BLaER1 (cell line): ENCODE results near the gene AVP.

ENCODE experiments used
- H3K27ac ChIP-seq: shearing (Covaris generic); formaldehyde crosslinking; 2 replicates; pipeline ENCODE4 v1.8.1; 2022
- H3K27me3 ChIP-seq: shearing (Covaris generic); formaldehyde crosslinking; 2 replicates; pipeline ENCODE4 v1.8.1; 2022
- H3K36me3 ChIP-seq: shearing (Covaris generic); formaldehyde crosslinking; 2 replicates; pipeline ENCODE4 v1.8.1; 2022
- H3K4me1 ChIP-seq: shearing (Covaris generic); formaldehyde crosslinking; 2 replicates; pipeline ENCODE4 v1.8.1; 2022
- H3K4me2 ChIP-seq: shearing (Covaris generic); formaldehyde crosslinking; 2 replicates; pipeline ENCODE4 v1.8.1; 2022
- H3K4me3 ChIP-seq: shearing (Covaris generic); formaldehyde crosslinking; 2 replicates; pipeline ENCODE4 v1.8.1; 2022
- H3K9ac ChIP-seq: shearing (Covaris generic); formaldehyde crosslinking; 2 replicates; pipeline ENCODE4 v1.8.1; 2022
- H3K9me3 ChIP-seq: shearing (Covaris generic); formaldehyde crosslinking; 2 replicates; pipeline ENCODE4 v1.8.1; 2022
- H4K20me1 ChIP-seq: shearing (Covaris generic); formaldehyde crosslinking; 2 replicates; pipeline ENCODE4 v1.8.1; 2022
- Cebpa-rat ChIP-seq: shearing (Covaris generic); IDR thresholded peaks from 2 replicates; pipeline ENCODE4 v1.8.1; 2022

The AVP gene

GRCh38 chr20:3042625-3043024 is 41.9 kb downstream of the AVP start:
- Histone ChIP-seq H4K20me1 (peaks cover 16% of the 10 kb centered on the region), H3K27ac (no peak overlapping the region), H3K4me1 (peaks cover 20% of the 10 kb centered on the region), H3K4me2 (no peak overlapping the region), H3K9me3 (no peaks in the 10 kb centered on the region), H3K9ac (no peak overlapping the region), H3K27me3 (no peaks in the 10 kb centered on the region), H3K36me3 (peaks cover 48% of the 10 kb centered on the region), H3K4me3 (no peak overlapping the region)
- no peak for TF ChIP-seq Cebpa-rat

GRCh38 chr20:3041854-3042409 is 42.6 kb downstream of the AVP start:
- TF ChIP-seq Cebpa-rat: no peak
- Histone ChIP-seq H3K4me2 (no peak overlapping the region), H3K9me3 (no peaks in the 10 kb centered on the region), H3K4me3 (no peak overlapping the region), H3K9ac (no peak overlapping the region), H3K36me3 (peaks cover 51% of the 10 kb centered on the region), H3K27me3 (no peaks in the 10 kb centered on the region), H3K27ac (no peak overlapping the region), H3K4me1 (peaks cover 13% of the 10 kb centered on the region), H4K20me1 (peaks cover 9% of the 10 kb centered on the region)

GRCh38 chr20:3040086-3040485 is 44.4 kb downstream of the AVP start:
- no peak overlapping the region for H3K27ac ChIP-seq
- H3K27me3 ChIP-seq: no peaks in the 10 kb centered on the region
- H3K36me3 ChIP-seq: peaks cover 69% of the 10 kb centered on the region
- H4K20me1 ChIP-seq: no peaks in the 10 kb centered on the region
- no peaks in the 10 kb centered on the region for H3K9me3 ChIP-seq
- TF ChIP-seq Cebpa-rat: no peak
- H3K4me2 ChIP-seq: no peak overlapping the region
- no peak overlapping the region for H3K9ac ChIP-seq
- H3K4me3 ChIP-seq: no peak overlapping the region
- peaks cover 7% of the 10 kb centered on the region for H3K4me1 ChIP-seq

GRCh38 chr20:3039426-3039825 is 45.1 kb downstream of the AVP start:
- no peak for TF ChIP-seq Cebpa-rat
- H3K9ac ChIP-seq: no peak overlapping the region
- H3K27me3 ChIP-seq: no peaks in the 10 kb centered on the region
- H3K36me3 ChIP-seq: peaks cover 76% of the 10 kb centered on the region
- no peak overlapping the region for H3K27ac ChIP-seq
- no peak overlapping the region for H3K4me3 ChIP-seq
- H3K4me2 ChIP-seq: no peak overlapping the region
- H4K20me1 ChIP-seq: no peaks in the 10 kb centered on the region
- H3K4me1 ChIP-seq: peaks cover under 1% of the 10 kb centered on the region; the same call in 1 of the 2 replicates
- no peaks in the 10 kb centered on the region for H3K9me3 ChIP-seq

GRCh38 chr20:3038454-3038853 is 46.1 kb downstream of the AVP start:
- Histone ChIP-seq H3K9me3 (no peaks in the 10 kb centered on the region), H3K4me3 (no peak overlapping the region), H3K9ac (no peak overlapping the region), H3K27me3 (no peaks in the 10 kb centered on the region), H3K4me1 (no peaks in the 10 kb centered on the region), H3K4me2 (no peak overlapping the region), H3K27ac (no peak overlapping the region), H3K36me3 (peaks cover 85% of the 10 kb centered on the region), H4K20me1 (no peaks in the 10 kb centered on the region)
- no peak for TF ChIP-seq Cebpa-rat

- Histone ChIP-seq H3K9me3 (no peaks in the 10 kb centered on the region), H3K4me2 (no peak overlapping the region), H4K20me1 (no peaks in the 10 kb centered on the region), H3K27ac (no peak overlapping the region), H3K4me1 (no peaks in the 10 kb centered on the region), H3K36me3 (peaks cover 89% of the 10 kb centered on the region), H3K4me3 (no peak overlapping the region), H3K9ac (no peak overlapping the region), H3K27me3 (no peaks in the 10 kb centered on the region)
- TF ChIP-seq Cebpa-rat: no peak
These were observed 46.9 kb downstream of the AVP start for GRCh38 chr20:3037654-3038053.

- no peak overlapping the region for H3K27ac ChIP-seq
- H3K4me2 ChIP-seq: no peak overlapping the region
- no peak overlapping the region for H3K9ac ChIP-seq
- no peak for TF ChIP-seq Cebpa-rat
- no peaks in the 10 kb centered on the region for H4K20me1 ChIP-seq
- H3K9me3 ChIP-seq: no peaks in the 10 kb centered on the region
- H3K36me3 ChIP-seq: peaks cover 98% of the 10 kb centered on the region
- no peaks in the 10 kb centered on the region for H3K4me1 ChIP-seq
- no peaks in the 10 kb centered on the region for H3K27me3 ChIP-seq
- no peak overlapping the region for H3K4me3 ChIP-seq
These were observed 51.9 kb downstream of the AVP start for GRCh38 chr20:3032624-3033023.
